GM12801 (cell line): ENCODE data around the gene C1orf159.

Source experiments
- TF ChIP-seq, protein P1 (sequence below): IDR thresholded peaks from one replicate; pipeline ENCODE4 v1.5.1; 2011; ENCODE audit warnings: control low read depth; ENCODE audit not compliant: insufficient read length; ENCODE audit errors: extremely low read depth

Gene C1orf159

DNA sequence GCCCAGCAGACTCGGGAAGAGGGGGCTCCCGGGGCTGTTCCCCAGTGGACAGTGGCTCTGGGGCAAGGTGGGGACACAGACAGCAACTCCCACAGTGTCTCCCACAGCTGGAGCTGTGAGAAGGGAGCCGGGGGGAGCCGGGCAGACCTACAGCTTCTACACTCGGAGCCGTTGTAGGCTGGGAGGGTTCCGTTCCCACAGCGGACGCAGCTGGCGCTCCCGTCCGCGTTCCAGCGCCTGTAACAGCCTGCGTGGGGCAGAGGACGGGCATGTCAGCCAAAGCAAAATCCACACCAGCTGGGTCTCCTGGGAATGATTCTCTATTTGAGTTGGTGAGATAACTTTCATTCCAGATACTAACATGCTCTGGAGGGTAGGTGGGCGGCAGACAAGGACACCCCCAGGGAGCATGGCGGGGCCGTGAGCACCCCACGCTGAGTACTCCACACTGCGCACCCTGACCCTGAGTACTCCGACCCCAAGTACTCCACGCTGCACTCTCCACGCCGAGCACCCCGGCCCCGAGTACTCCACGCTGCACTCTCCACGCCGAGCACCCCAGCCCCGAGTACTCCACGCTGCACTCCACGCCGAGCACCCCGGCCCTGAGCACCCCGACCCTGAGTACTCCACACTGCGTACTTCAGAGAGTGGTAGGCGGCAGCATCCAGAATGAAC is 28.4 kb downstream of the C1orf159 start:
- TF ChIP-seq, protein P1, sequence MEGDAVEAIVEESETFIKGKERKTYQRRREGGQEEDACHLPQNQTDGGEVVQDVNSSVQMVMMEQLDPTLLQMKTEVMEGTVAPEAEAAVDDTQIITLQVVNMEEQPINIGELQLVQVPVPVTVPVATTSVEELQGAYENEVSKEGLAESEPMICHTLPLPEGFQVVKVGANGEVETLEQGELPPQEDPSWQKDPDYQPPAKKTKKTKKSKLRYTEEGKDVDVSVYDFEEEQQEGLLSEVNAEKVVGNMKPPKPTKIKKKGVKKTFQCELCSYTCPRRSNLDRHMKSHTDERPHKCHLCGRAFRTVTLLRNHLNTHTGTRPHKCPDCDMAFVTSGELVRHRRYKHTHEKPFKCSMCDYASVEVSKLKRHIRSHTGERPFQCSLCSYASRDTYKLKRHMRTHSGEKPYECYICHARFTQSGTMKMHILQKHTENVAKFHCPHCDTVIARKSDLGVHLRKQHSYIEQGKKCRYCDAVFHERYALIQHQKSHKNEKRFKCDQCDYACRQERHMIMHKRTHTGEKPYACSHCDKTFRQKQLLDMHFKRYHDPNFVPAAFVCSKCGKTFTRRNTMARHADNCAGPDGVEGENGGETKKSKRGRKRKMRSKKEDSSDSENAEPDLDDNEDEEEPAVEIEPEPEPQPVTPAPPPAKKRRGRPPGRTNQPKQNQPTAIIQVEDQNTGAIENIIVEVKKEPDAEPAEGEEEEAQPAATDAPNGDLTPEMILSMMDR = no peak

DNA sequence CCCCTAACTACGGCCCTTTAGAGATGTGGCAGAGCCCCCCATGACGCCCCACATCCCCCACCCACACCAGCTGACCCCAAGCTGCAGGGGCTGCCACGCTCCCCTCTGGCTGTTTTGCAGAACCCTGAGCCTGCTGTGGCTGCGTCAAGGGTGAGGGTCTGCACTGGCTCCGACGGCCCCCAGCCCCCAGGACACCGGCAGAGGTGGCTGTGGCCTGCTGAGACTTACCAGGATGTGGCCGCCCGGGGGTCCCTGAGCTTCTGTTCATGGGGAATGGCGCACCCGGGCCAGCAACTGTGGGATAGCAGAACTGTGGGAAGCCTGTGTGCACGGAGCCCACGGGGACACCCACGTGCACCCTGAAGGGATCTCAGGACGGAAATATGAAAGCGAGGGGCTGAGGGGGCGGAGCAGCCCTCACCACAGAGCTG is 29.0 kb downstream of the C1orf159 start:
- TF ChIP-seq, protein P1 = no peak

DNA sequence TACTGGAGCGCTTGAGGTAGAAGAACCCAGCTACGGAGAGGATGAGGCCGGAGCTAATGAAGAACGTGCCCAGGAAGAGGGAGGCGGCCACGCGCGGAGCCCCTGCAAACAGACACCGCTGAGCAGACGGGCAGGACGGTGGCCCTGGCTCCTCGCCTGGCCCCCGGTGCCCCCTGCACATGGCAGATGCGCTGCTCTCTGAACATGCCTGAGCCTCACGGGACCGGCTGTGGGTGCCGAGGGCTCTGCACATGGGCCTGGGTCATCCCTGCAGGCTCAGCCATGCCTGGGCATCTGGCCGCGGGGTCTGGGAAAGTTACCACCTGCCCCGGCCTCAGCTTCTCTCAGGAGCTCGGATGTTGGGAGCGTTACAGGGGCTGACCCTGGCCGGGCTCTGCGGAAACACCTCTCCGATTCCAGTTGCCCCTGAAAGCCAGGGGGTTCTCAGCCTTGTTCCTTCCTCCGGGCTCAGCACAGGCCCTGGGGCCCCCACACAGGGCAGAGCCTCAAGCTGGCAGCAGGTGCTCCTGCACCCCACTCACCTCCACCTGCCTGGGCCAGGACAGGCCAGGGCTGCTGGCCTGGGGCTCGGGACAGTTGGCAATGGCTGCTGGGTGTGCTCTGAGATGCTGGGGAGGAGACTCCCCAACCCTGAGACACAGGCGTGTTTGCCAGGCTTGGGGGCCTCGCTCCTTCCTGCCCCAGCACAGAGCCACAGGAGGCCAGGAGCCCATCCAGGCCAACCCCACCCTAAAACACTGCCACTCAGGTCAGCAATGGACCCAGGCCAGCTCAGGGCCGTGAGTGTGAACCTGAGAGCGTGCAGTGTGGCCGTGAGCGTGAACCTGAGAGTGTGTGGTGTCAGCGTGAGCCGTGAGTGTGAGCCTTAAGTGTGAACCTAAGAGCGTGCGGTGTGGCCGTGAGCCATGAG is 29.7 kb downstream of the C1orf159 start:
- TF ChIP-seq, protein P1 = no peak

DNA sequence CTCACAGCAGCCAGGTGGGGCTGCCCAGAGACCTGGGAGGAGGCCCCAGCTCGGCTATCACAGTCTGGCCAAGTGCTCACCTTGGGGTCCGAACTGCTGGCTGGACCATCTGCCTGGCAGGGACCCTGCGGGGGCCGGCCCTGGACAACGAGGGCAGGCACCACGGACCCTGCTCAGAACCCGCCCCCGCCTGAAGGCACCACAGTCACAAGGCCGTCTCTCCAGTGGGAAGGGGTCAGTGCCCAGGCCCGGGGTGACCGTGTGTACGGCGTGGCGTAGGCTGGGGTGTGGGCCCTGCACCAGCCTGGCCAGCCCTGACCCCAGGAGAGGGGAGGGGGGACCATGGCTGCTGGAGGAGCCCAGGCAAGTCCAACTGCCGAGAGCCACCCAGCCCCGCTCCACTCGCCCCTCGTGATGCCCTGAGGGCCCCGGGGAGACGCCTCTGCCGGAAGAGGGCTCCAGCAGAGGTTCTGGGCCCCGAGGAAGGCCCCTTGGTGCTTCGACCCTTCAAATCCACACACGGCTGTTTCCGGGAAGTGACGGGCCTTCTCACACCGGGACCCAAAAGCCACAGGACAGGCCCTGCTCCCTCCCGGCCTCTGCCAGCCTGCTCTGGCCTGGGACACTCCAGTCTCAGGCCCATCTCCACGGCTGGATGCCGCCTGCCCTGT is 30.6 kb downstream of the C1orf159 start:
- TF ChIP-seq, protein P1 = no peak

DNA sequence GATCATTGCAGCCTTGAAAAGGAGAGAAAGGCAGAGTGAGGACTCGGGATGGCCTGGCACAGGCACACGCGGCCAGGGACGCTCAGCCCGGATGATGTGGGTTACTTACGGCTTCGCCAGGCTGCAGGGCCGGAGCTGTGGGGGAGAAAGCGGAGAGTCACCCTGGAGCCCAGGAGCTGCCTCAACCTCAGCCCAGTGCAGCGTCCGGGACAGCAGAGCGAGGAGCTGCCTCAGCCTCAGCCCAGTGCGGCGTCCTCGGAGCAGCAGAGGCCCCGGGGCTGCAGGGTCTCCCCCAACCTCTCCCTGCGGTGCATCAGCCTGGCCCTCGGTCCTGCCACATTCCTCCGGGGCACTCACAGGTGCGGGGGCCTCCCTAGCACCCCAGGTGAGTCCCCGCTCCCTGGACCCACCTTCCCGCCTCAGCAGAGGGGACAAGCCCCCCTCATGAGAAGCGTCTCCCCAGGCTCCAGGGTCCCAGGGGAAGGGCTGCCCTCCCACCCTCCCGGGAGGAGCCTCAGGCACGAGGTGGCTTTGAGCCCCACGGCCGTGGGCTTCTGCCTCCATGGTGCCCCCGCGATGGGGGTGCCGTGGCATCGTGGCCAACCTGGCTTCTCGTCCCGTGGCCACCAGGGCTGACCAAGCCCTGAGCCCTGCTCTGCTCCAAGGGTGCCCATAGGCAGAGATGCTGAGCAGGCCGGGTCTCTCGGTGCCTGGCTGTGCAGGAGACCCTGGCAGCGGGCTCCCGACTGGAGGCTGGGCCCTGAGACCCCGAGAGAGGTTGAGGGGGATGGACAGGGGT is 31.3 kb downstream of the C1orf159 start:
- TF ChIP-seq, protein P1 = no peak

DNA sequence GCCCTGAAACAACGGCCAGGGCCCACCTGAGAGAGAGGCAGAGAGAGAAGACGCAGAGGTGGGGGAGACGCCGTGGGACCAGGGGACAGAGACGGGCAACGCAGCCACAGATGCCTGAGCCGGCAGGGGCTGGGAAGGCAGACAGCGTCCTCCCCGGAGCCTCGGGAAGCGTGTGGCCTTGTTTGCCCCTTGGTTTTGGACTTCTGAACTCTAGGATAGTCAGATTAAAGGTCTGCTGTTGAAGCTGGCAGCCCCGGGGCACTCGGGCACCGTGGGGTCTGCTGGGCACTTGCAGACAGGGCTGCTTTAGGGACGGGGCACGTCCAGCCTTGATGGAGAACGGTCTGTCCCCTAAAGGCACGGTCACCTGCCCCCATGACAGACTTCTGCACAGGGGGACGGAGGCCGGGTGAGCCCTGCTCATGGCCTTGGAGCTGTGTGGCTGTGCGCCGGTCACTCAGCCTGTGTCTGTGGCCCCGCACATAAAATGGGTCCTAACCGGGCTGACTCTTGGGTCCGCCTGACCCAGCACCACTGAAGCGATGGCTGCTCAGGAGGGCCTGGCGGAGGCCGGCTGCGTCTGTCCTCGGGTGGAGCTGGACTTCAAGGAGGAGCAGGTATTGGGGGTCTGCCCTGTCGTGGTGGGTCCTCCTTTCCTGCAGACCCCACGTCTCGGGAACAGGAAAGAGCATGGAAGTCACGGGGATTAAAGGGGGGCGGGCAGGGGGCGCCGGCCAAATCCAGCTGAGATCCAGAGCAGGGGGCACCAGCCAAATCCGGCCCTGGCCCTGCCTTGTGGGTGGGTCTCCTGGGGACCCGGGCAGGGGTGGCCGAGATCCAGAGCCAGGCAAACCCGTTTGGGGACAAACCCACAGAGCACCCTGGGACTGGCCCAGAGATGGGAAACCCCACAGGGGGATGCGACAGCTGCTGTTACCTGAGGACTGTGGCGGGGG is 32.2 kb downstream of the C1orf159 start:
- TF ChIP-seq, protein P1 = no peak
